Upper lobe of left lung (tissue), 4 donors: ENCODE measurements around the gene INO80D.
"Not testable (repeated sequence)": the region's sequence is repeated elsewhere in the genome, so short reads cannot be mapped to it uniquely, and the experiment has no call there.

Source experiments
- EP300 ChIP-seq, 4 donors: sonication (generic); formaldehyde crosslinking; IDR thresholded peaks; one replicate each; pipeline ENCODE4 v1.5.1; 2017; ENCODE audit warnings: antibody characterized with exemption in 4 of 4, control low read depth in 2 of 4
- POLR2A ChIP-seq, 4 donors: fragments of 450-650 bp; IDR thresholded peaks; one replicate each; pipeline ENCODE4 v1.5.1; 2016 to 2017; ENCODE audit warnings: antibody characterized with exemption in 4 of 4, mild to moderate bottlenecking in 2 of 4
- POLR2AphosphoS5 ChIP-seq, 2 donors: sonication (generic); formaldehyde crosslinking; IDR thresholded peaks; one replicate each; pipeline ENCODE4 v1.5.1; 2017; ENCODE audit warnings: antibody characterized with exemption in 2 of 2
- TF ChIP-seq, protein P1 (sequence below), 6 experiments: fragments of 450-650 bp in 4 of 6; fragments of 200-600 bp in 2 of 6; sonication (generic) in 2 of 6; IDR thresholded peaks; one replicate each; pipeline ENCODE4 v1.5.1; 2016 to 2019; ENCODE audit warnings: antibody characterized with exemption in 6 of 6

DNA sequence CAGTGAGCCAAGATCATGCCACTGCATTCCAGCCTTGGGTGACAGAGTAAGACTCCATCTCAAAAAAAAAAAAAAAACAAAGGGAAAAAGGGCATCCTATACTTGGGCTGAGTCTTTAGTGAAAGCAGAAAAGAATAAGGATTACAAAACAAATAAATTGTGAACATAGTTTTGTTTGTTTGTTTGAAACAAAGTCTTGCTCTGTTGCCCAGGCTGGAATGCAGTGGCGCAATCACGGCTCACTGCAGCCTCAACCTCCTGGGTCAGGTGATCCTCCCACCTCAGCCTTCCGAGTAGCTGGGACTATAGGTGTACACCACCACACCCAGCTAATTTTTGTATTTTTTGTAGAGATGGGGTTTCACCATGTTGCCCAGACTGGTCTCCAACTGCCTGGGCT is 36.6 kb upstream of the INO80D start:
- TF ChIP-seq, protein P1, sequence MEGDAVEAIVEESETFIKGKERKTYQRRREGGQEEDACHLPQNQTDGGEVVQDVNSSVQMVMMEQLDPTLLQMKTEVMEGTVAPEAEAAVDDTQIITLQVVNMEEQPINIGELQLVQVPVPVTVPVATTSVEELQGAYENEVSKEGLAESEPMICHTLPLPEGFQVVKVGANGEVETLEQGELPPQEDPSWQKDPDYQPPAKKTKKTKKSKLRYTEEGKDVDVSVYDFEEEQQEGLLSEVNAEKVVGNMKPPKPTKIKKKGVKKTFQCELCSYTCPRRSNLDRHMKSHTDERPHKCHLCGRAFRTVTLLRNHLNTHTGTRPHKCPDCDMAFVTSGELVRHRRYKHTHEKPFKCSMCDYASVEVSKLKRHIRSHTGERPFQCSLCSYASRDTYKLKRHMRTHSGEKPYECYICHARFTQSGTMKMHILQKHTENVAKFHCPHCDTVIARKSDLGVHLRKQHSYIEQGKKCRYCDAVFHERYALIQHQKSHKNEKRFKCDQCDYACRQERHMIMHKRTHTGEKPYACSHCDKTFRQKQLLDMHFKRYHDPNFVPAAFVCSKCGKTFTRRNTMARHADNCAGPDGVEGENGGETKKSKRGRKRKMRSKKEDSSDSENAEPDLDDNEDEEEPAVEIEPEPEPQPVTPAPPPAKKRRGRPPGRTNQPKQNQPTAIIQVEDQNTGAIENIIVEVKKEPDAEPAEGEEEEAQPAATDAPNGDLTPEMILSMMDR (IDR thresholded peaks at IDR 0.05): not testable (repeated sequence)
- not testable (repeated sequence) for TF ChIP-seq POLR2A, POLR2AphosphoS5, EP300 (IDR thresholded peaks at IDR 0.05)
